HepG2 (cell line): ENCODE results near the gene DACT2. TPM values are rescaled to one million over a fixed set of nuclear protein-coding genes. Genes with fewer than 3 reads are reported as not detected.
A peak's percentile ranks its signal among the peaks of the same experiment; 100 is the strongest.

ENCODE experiments used
- CCDC6 ChIP-seq: sonication (generic); formaldehyde crosslinking; IDR thresholded peaks from 2 replicates; pipeline ENCODE4 v1.8.1; 2022; ENCODE audit warnings: mild to moderate bottlenecking, missing genetic modification reagents, moderate library complexity
- DPF2 ChIP-seq: sonication (generic); formaldehyde crosslinking; IDR thresholded peaks from 2 replicates; pipeline ENCODE4 v1.4.0; 2020; ENCODE audit warnings: mild to moderate bottlenecking, low read depth, missing genetic modification reagents, borderline replicate concordance
- ETV6 ChIP-seq: sonication (generic); formaldehyde crosslinking; conservative IDR thresholded peaks from 2 replicates; pipeline ENCODE4 v1.4.0; 2020; ENCODE audit warnings: missing genetic modification reagents
- GPN1 ChIP-seq: sonication (generic); formaldehyde crosslinking; IDR thresholded peaks from 2 replicates; pipeline ENCODE4 v1.5.1; 2020; ENCODE audit warnings: missing genetic modification reagents, borderline replicate concordance
- IRF9 ChIP-seq: sonication (generic); formaldehyde crosslinking; IDR thresholded peaks from 2 replicates; pipeline ENCODE4 v1.8.0; 2022; ENCODE audit warnings: missing genetic modification reagents, mild to moderate bottlenecking, borderline replicate concordance
- MED1 ChIP-seq: sonication (generic); formaldehyde crosslinking; IDR thresholded peaks from 2 replicates; pipeline ENCODE4 v1.4.0; 2020; ENCODE audit warnings: missing genetic modification reagents
- NPAS2 ChIP-seq: sonication (generic); formaldehyde crosslinking; IDR thresholded peaks from 2 replicates; pipeline ENCODE4 v1.8.0; 2022; ENCODE audit warnings: mild to moderate bottlenecking, missing genetic modification reagents, borderline replicate concordance
- NR3C1 ChIP-seq: sonication (generic); formaldehyde crosslinking; IDR thresholded peaks from 2 replicates; pipeline ENCODE4 v1.4.0; 2020; ENCODE audit warnings: missing genetic modification reagents
- REXO4 ChIP-seq: sonication (generic); formaldehyde crosslinking; IDR thresholded peaks from 2 replicates; pipeline ENCODE4 v1.8.0; 2022; ENCODE audit warnings: missing genetic modification reagents, mild to moderate bottlenecking, borderline replicate concordance
- SPEN ChIP-seq: sonication (generic); formaldehyde crosslinking; IDR thresholded peaks from 2 replicates; pipeline ENCODE4 v1.5.1; 2020; ENCODE audit warnings: low read depth, mild to moderate bottlenecking, missing genetic modification reagents
- SSRP1 ChIP-seq: IDR thresholded peaks from 2 replicates; pipeline ENCODE4 v1.6.1; 2016; ENCODE audit warnings: control low read depth
- ZBTB37 ChIP-seq: sonication (generic); formaldehyde crosslinking; IDR thresholded peaks from 2 replicates; pipeline ENCODE4 v1.4.0; 2020; ENCODE audit warnings: mild to moderate bottlenecking, missing genetic modification reagents
- ZBTB44 ChIP-seq: sonication (generic); formaldehyde crosslinking; IDR thresholded peaks from 2 replicates; pipeline ENCODE4 v1.4.0; 2020; ENCODE audit warnings: missing genetic modification reagents
- ZFP1 ChIP-seq: IDR thresholded peaks from 2 replicates; pipeline ENCODE4 v1.6.1; 2016
- ZGPAT ChIP-seq: IDR thresholded peaks from 2 replicates; pipeline ENCODE4 v1.6.1; 2016; ENCODE audit warnings: mild to moderate bottlenecking
- ZNF18 ChIP-seq: sonication (generic); formaldehyde crosslinking; IDR thresholded peaks from 2 replicates; pipeline ENCODE4 v1.8.0; 2022; ENCODE audit warnings: mild to moderate bottlenecking, missing genetic modification reagents; ENCODE audit not compliant: insufficient replicate concordance
- ZNF20 ChIP-seq: sonication (generic); formaldehyde crosslinking; IDR thresholded peaks from 2 replicates; pipeline ENCODE4 v1.4.0; 2020; ENCODE audit warnings: mild to moderate bottlenecking, moderate library complexity, missing genetic modification reagents
- ZNF232 ChIP-seq: sonication (generic); formaldehyde crosslinking; IDR thresholded peaks from 2 replicates; pipeline ENCODE4 v1.4.0; 2020; ENCODE audit warnings: missing genetic modification reagents, borderline replicate concordance
- ZNF264 ChIP-seq: sonication (generic); formaldehyde crosslinking; IDR thresholded peaks from 2 replicates; pipeline ENCODE4 v1.4.0; 2020; ENCODE audit warnings: missing genetic modification reagents
- ZNF496 ChIP-seq: sonication (generic); formaldehyde crosslinking; IDR thresholded peaks from 2 replicates; pipeline ENCODE4 v1.8.1; 2023; ENCODE audit warnings: mild to moderate bottlenecking, moderate library complexity, missing genetic modification reagents; ENCODE audit not compliant: insufficient replicate concordance
- ZNF781 ChIP-seq: sonication (generic); formaldehyde crosslinking; IDR thresholded peaks from 2 replicates; pipeline ENCODE4 v1.5.1; 2020; ENCODE audit warnings: borderline replicate concordance, mild to moderate bottlenecking, missing genetic modification reagents; ENCODE audit errors: not compliant biosample characterization
- ZNF879 ChIP-seq: sonication (generic); formaldehyde crosslinking; IDR thresholded peaks from 2 replicates; pipeline ENCODE4 v1.8.1; 2023; ENCODE audit warnings: missing genetic modification reagents
- polyA plus RNA-seq, 8 experiments: library from polyadenylated mRNA; depleted of rRNA in 3 of 8; stranded (reverse) in 7 of 8; unstranded in 1 of 8; fragments of >200 nt; fragmentation: Illumina TruSeq in 4 of 8; extraction: Trizol in 4 of 8; gene quantifications; 2 replicates each; pipeline versions ENCODE4 v1.2.1 to v1.2.3, GENCODE V29; 2011 to 2016; ENCODE audit warnings: low read depth in 4 of 8, missing spikeins in 1 of 8, mixed read lengths in 1 of 8; ENCODE audit not compliant: insufficient read depth in 1 of 8
- total RNA-seq, 5 experiments: library from RNA; depleted of rRNA; stranded (reverse); fragments of >200 nt; fragmentation: Illumina TruSeq; extraction: Trizol; gene quantifications; 2 replicates each; pipeline ENCODE4 v1.2.3, GENCODE V29; 2016; ENCODE audit warnings: low read depth in 1 of 5

The DACT2 gene
- total and polyA plus RNA-seq, 2 of the 13 experiments (the other 11 are each of a cell fraction or from before 2014, with no cell fraction given) = 0.15 TPM; not detected in 1

- TF ChIP-seq ZBTB37 (CRISPR knock-in tag) = no peak
- TF ChIP-seq SPEN = peak; percentile 52; the same call in 1 of the 2 replicates
- TF ChIP-seq ZGPAT (CRISPR knock-in tag) = peak; percentile 89
- TF ChIP-seq ZFP1 = peak; percentile 72; the same call in 1 of the 2 replicates
- TF ChIP-seq DPF2 (CRISPR knock-in tag) = peak; percentile 87
- no peak for TF ChIP-seq ZNF496 (CRISPR knock-in tag)
- TF ChIP-seq NPAS2 (CRISPR knock-in tag) = no peak
- no peak for TF ChIP-seq ZBTB44 (CRISPR knock-in tag)
- TF ChIP-seq NR3C1 = no peak
- TF ChIP-seq ZNF879 = no peak
- TF ChIP-seq SSRP1 (CRISPR knock-in tag) = no peak
- TF ChIP-seq ZNF264 = no peak
- TF ChIP-seq GPN1 (CRISPR knock-in tag) = no peak
- TF ChIP-seq MED1 (CRISPR knock-in tag) = peak; percentile 94
- TF ChIP-seq REXO4 (CRISPR knock-in tag) = no peak
- TF ChIP-seq ETV6 (CRISPR knock-in tag) = 0 out of 2 replicates have a peak, but pooled peaks have one; percentile 50
- peak; percentile 38; the same call in 1 of the 2 replicates for TF ChIP-seq IRF9
- peak; percentile 59 for TF ChIP-seq ZNF18
- peak; percentile 16 for TF ChIP-seq ZNF781 (CRISPR knock-in tag)
- no peak for TF ChIP-seq ZNF20 (CRISPR knock-in tag)
- TF ChIP-seq CCDC6 = peak; percentile 52; the same call in 1 of the 2 replicates
- no peak for TF ChIP-seq ZNF232 (CRISPR knock-in tag)
Measured at GRCh38 chr6:168326294-168327261, 7.0 kb upstream of the DACT2 start (continued).
